ENCODE data around the gene THSD8. TPM values are rescaled to one million over a fixed set of nuclear protein-coding genes. Genes with fewer than 3 reads are reported as not detected.
A peak's percentile ranks its signal among the peaks of the same experiment; 100 is the strongest.

Gene THSD8
- total RNA-seq, 1 experiment from 2014 or later: 45.8 TPM

GRCh38 chr19:12804051-12804450 lies 2.2 kb downstream of the THSD8 start:
- Histone ChIP-seq H4K91ac (ENCODE audit: insufficient read length, low read depth, low read length) (no peak overlapping the region), H3K4ac (ENCODE audit: low read depth, low read length) (no peak overlapping the region), H3K4me2 (ENCODE audit: insufficient read depth, insufficient read length, low read length) (no peak overlapping the region), H3K23ac (ENCODE audit: insufficient read length, low read depth, low read length) (no peak overlapping the region), H3T11ph (ENCODE audit: low read length) (no peak overlapping the region), H4K8ac (replicated peaks; ENCODE audit: insufficient read length, low read depth, low read length) (no peak overlapping the region), H3K4me1 (ENCODE audit: insufficient read depth, low read length) (no peaks in the 10 kb centered on the region; the same call in 1 of the 2 replicates), H3K27me3 (ENCODE audit: insufficient read depth, low read length) (no peaks in the 10 kb centered on the region), H3K18ac (ENCODE audit: insufficient read length, low read depth, low read length) (no peak overlapping the region), H3K79me2 (ENCODE audit: insufficient read depth, low read length) (no peaks in the 10 kb centered on the region), H4K20me1 (ENCODE audit: control insufficient read depth, insufficient read depth, insufficient read length) (no peaks in the 10 kb centered on the region), H2BK15ac (ENCODE audit: low read depth, low read length) (no peak overlapping the region), H4K5ac (ENCODE audit: insufficient read length, low read depth, low read length) (no peak overlapping the region), H2AFZ (ENCODE audit: low read length) (no peak overlapping the region), H3K14ac (ENCODE audit: insufficient read depth, low read length) (no peak overlapping the region), H3K9me3 (ENCODE audit: control insufficient read depth, low read depth, low read length) (no peaks in the 10 kb centered on the region), H2BK120ac (ENCODE audit: low read depth, low read length, poor library complexity, severe bottlenecking) (no peak overlapping the region), H2BK5ac (ENCODE audit: insufficient read length, low read length) (no peak overlapping the region), H3K9ac (ENCODE audit: extremely low read depth, insufficient read length, low read length) (no peak overlapping the region), H3K27ac (ENCODE audit: insufficient read length, low read depth, low read length) (no peak overlapping the region), H2AK5ac (ENCODE audit: insufficient read length, low read length) (no peak overlapping the region), H2BK12ac (ENCODE audit: insufficient read length, low read depth, low read length) (no peak overlapping the region), H2BK20ac (ENCODE audit: low read depth, low read length, poor library complexity, severe bottlenecking) (no peak overlapping the region), H3K56ac (ENCODE audit: insufficient read length, low read depth, low read length) (no peak overlapping the region), H3K79me1 (ENCODE audit: insufficient read depth, low read depth, low read length, poor library complexity, severe bottlenecking) (peaks cover 4% of the 10 kb centered on the region), H3K23me2 (ENCODE audit: insufficient read length, low read depth, low read length, poor library complexity, severe bottlenecking) (peaks cover 28% of the 10 kb centered on the region)
- Mint-ChIP-seq H3K36me3 (ENCODE audit: insufficient read depth in 1 of 3, low read depth in 3 of 3) (peaks cover 14 to 41% (median 27%) of the 10 kb centered on the region in 3 experiments), H3K27me3 (ENCODE audit: low read depth) (peaks cover 6% of the 10 kb centered on the region), H3K27ac (peak overlapping the region in 1 of 3 experiments; percentile 83; a peak in 1 of 7 replicates), H3K4me1 (peaks cover 16 to 27% of the 10 kb centered on the region in 2 experiments), H3K9me3 (no peaks in the 10 kb centered on the region; a peak in 1 of 5 replicates), H3K4me3 (peak overlapping the region in 1 of 2 experiments; percentile 42; a peak in 1 of 5 replicates)
- DNase-seq: no peak
- WGBS (ENCODE audit: extremely low coverage, insufficient read length, low lambda C conversion rate): no CpG with 5 or more reads among the region's 26 CpGs
- TF ChIP-seq CTCF (conservative IDR thresholded peaks at IDR 0.05): no peak

All from H9 (cell line).